HG03457 (cell line): ENCODE measurements around the gene SIGLEC6.

Experiments
- ATAC-seq: cut with Tn5 transposase; IDR thresholded peaks from one replicate; pipeline ENCODE4 v1.9.1; 2021; ENCODE audit warnings: moderate number of reproducible peaks; ENCODE audit not compliant: unreplicated experiment

SIGLEC6 gene

GRCh38 chr19:51531349-51532315 lies at the start of gene SIGLEC6:
Gene SIGLEC6 (minus strand): TSS chr19:51531670. CDS start chr19:51531648, 22 bp downstream.
- no peak for ATAC-seq

GRCh38 chr19:51576850-51577249 lies 45.4 kb upstream of the SIGLEC6 start:
- no peak for ATAC-seq

- ATAC-seq = no peak
These were observed 41.9 kb upstream of the SIGLEC6 start for GRCh38 chr19:51573331-51573730.

- no peak for ATAC-seq
These were observed 41.4 kb upstream of the SIGLEC6 start for GRCh38 chr19:51572908-51573307.

- ATAC-seq = no peak
These were observed 40.9 kb upstream of the SIGLEC6 start for GRCh38 chr19:51572410-51572809.

- no peak for ATAC-seq
These were observed 40.1 kb upstream of the SIGLEC6 start for GRCh38 chr19:51571599-51571998.

- no peak for ATAC-seq
These were observed 39.6 kb upstream of the SIGLEC6 start, which contains the start of gene ZNF175 for GRCh38 chr19:51570962-51571575. Gene ZNF175 (plus strand): TSS chr19:51571283. CDS start chr19:51573330, 2,047 bp downstream.

GRCh38 chr19:51568456-51568855 lies 37.0 kb upstream of the SIGLEC6 start:
- ATAC-seq = no peak

GRCh38 chr19:51567583-51567982 lies 36.1 kb upstream of the SIGLEC6 start:
- no peak for ATAC-seq

GRCh38 chr19:51566489-51567100 lies 35.1 kb upstream of the SIGLEC6 start:
- no peak for ATAC-seq

- ATAC-seq = no peak
These were observed 34.1 kb upstream of the SIGLEC6 start for GRCh38 chr19:51565583-51565982.

GRCh38 chr19:51564791-51565190 lies 33.3 kb upstream of the SIGLEC6 start:
- ATAC-seq = no peak

- no peak for ATAC-seq
These were observed 28.9 kb upstream of the SIGLEC6 start for GRCh38 chr19:51560339-51560738.

GRCh38 chr19:51559240-51559639 lies 27.8 kb upstream of the SIGLEC6 start:
- ATAC-seq = no peak

- no peak for ATAC-seq
These were observed 21.7 kb upstream of the SIGLEC6 start for GRCh38 chr19:51552996-51553725.

GRCh38 chr19:51552608-51552995 lies 21.1 kb upstream of the SIGLEC6 start:
- ATAC-seq = no peak

GRCh38 chr19:51551673-51552432 lies 20.4 kb upstream of the SIGLEC6 start:
- ATAC-seq = no peak

GRCh38 chr19:51550848-51551672 lies 19.6 kb upstream of the SIGLEC6 start:
- ATAC-seq = no peak
